Activated CD4-positive, alpha-beta T cell treated with anti-CD3 and anti-CD28 coated beads, Interleukin-2, amount 50 U/mL, for 24 hours (primary cell): ENCODE results near the gene ATP9B.

Experiments
- DNase-seq, 2 donors: peaks; one replicate each; pipeline ENCODE4 v3.0.0-alpha.2; 2020; ENCODE audit warnings: low read depth in 1 of 2, low spot score in 1 of 2

ATP9B gene

GRCh38 chr18:79405781-79406575, 336.8 kb downstream of the ATP9B start:
- DNase-seq = peak; percentile 56 to 82

DNA sequence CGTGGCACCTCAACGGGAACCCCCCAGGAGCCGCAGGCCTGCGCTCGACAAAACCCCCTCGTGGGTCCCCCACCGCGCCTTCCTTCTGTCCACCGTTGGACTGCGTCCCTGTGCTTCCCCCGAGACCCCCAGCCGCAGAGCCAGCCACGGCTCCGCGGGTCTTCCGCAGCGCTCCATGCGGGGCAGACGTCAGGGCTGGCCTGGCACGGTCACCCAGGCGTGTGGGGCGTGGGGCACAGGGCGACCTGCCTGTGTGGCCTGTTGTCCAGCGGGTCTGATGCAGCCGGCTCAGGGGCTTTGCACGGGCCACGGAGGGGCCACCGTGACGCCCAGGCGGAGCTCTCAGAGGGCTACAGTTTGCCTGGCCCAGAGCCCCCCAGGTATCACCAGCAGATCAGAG, 337.5 kb downstream of the ATP9B start:
- no peak for DNase-seq

- no peak for DNase-seq
Measured at GRCh38 chr18:79409313-79409712, 340.1 kb downstream of the ATP9B start.

DNA sequence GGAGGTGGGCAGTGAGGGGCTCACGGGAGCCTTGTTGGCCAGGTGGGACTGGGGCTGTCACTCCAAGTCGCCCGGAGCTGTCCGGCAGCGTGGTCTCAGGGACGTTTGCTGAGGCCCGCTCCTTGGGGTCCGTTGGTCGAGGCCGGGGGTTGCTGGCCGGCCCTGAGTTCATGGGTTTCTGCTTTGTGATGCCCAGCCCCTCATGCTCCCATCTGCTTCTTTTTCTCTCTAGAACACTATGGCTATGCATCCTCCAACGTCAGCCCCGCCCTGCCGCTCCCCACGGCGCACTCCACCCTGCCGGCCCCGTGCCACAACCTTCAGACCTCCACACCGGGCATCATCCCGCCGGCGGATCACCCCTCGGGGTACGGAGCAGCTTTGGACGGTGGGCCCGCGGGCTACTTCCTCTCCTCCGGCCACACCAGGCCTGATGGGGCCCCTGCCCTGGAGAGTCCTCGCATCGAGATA, 341.0 kb downstream of the ATP9B start:
- no peak for DNase-seq

- DNase-seq = no peak
Measured at GRCh38 chr18:79410731-79411613, 341.8 kb downstream of the ATP9B start.

DNA sequence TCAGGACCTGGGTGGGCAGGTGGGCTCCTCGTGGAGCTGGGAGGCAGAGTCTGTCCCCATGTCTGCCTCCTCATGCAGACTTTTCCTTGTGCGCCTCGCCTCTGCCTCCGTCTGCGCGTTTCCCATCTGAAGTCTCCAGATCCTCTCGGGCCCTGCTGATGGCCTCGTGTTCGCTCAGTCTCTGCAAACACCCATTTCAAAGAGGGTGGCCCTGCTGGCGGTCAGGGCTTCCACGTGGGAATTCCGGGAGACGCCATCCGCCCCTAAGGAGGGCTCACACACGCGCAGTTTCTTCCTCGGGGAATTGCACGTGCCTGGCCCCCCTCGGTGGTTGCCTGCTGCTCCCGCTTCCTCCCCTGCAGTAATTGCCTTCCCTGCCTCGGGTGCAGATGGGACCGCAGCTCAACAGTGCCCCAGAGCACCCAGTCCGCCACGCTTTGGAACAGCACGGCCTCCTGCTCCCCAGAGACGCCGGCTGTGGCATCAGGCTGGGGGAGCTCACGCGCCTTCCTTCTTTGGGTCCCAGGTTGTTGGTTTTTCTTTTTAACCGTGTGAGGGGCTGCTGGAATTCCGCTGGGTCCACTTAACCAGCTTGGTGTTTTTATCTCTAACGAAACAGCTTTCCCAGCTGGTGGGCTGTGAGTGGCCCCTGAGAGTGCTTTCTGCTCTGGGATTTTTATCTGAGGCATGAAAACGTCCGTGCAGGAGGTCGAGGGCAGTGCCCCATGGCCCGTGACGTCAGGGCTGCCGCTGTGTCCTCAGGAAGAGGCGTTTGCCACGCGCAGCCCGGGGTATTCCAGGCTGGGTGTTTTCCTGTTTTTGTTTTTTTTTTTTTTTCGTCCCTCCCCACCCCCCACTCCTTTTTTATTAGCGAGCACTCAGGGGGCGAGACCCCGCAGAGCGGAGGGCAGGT, 342.7 kb downstream of the ATP9B start:
- no peak for DNase-seq

DNA sequence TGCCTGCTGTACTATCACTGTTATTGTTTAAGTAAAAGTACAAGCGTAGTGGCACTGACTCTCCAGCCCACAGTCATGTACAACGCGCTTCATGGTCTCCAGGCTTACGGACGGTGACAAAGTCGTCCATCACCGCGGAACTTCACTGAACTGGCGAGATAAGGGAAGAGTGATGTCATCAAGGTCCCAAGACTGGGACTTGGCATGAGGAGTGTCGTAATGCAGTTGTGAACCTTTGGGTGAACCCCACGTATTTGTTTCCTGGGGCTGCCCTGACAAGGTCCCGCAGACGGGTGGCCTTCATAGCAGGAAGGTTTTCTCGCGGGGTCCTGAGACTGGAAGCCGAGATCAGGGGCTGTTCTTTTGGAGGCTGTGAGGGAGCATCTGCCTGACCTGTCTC, 343.8 kb downstream of the ATP9B start:
- no peak for DNase-seq

- no peak for DNase-seq
Measured at GRCh38 chr18:79413426-79413825, 344.2 kb downstream of the ATP9B start.

- DNase-seq = no peak
Measured at GRCh38 chr18:79413901-79414300, 344.7 kb downstream of the ATP9B start.

DNA sequence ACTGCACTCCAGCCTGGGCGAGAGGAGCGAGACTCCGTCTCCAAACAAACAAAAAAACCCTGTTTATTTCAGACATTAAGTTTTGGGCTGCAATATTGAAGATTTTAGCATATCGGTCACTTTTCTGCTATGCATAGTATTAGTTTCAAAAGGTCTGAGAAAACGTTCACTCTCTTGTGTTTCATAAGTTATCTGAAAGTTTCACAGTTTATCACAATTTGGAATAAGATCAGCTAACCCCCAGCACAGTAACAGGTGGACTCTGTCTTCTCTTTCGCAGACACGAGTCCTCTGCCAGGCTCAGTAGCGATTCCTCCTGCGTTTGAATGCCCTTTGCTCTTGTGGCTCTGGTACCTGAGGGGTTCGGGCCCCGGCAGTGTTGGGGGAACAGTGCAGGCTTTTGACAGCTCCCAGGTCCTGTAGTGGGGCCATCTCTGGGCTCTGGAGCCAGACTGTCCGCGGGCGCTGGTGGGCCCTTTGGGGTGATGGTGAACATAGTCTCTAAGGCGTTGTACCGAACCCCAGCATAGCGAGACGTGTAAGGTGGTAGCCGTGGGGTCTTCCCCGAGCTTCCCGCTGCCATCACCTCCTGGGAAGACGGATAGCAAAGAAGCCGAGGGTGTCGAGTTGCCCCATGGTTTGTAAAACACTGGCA, 347.0 kb downstream of the ATP9B start:
- no peak for DNase-seq

DNA sequence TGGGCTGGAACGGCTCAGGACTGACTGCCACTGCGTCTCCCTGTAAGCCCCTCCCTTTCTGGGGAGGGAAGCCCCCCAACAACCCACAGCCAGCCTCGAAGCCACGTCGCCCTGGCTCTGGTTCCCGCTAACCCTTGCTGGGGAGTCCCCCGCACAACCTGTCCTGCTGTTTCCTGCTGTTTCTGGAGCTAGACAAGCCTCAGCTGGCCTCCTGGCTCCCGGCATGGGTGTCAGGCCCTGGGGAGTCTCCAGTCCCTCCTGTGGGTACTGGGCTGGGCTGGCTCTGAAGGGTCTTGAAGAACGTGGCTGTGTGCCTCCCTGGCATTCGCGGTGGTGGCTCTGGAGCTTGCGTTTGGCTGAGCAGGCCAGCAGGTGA, 347.5 kb downstream of the ATP9B start:
- no peak for DNase-seq

DNA sequence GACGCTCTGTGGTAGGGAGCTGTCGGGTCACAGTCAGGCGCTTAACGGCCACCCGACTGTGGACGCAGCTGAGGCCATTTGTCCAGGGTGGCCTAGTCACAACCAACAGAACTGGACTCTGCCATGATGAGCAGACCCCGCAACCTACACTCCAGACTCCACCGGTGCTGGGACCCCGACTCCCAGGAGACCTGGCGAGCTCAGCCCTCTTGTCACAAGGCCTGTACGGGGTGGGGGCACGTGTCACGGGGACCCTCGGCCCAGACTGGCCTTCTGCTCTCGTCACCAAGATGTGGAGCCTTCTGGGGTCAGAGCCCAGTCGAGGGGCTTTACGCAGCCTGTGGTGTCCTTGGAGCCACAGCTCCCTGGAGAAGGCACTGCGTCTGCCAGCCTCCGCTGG, 349.0 kb downstream of the ATP9B start:
- no peak for DNase-seq

DNA sequence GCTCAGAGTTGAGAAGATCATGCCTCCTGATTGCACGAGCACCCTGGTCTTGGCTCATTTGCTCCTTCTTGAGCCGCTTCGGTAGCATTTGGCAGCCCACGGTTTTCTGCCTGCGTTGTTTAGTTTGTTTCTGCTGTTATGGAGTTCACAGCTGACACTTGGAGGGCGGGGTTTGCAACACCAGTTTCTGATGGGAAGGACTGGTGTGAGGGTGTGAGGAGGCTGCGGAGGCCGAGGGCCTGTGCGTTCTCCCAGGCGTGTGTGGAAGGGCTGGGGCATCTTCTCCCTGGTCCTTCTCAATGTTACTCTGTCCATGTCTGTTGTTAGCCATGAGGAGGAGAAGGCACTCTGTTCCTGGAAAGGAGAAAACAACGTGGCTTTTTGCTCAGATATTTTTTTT, 349.4 kb downstream of the ATP9B start:
- no peak for DNase-seq

DNA sequence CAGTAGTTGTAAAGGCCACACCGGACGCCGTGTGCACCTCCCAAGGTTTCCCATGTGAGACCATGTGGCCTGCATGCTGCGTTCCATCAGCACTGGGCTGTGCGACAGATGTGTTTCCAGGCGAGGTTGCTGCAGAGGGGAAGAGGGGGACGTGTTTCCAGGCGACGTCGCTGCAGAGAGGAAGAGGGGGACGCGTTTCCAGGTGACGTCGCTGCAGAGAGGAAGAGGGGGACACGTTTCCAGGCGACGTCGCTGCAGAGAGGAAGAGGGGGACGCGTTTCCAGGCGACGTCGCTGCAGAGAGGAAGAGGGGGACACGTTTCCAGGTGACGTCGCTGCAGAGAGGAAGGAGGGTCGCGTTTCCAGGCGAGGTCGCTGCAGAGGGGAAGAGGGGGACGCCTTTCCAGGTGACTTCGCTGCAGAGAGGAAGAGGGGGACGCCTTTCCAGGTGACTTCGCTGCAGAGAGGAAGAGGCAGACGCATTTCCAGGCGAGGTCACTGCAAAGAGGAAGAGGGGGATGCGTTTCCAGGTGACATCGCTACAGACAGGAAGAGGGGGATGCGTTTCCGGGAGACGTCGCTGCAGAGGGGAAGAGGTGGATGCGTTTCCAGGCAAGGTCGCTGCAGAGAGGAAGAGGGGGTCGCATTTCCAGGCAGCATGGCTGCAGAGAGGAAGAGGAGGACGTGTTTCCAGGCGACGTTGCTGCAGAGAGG, 351.0 kb downstream of the ATP9B start:
- no peak for DNase-seq

- DNase-seq = no peak
Measured at GRCh38 chr18:79421275-79421857, 352.2 kb downstream of the ATP9B start.

DNA sequence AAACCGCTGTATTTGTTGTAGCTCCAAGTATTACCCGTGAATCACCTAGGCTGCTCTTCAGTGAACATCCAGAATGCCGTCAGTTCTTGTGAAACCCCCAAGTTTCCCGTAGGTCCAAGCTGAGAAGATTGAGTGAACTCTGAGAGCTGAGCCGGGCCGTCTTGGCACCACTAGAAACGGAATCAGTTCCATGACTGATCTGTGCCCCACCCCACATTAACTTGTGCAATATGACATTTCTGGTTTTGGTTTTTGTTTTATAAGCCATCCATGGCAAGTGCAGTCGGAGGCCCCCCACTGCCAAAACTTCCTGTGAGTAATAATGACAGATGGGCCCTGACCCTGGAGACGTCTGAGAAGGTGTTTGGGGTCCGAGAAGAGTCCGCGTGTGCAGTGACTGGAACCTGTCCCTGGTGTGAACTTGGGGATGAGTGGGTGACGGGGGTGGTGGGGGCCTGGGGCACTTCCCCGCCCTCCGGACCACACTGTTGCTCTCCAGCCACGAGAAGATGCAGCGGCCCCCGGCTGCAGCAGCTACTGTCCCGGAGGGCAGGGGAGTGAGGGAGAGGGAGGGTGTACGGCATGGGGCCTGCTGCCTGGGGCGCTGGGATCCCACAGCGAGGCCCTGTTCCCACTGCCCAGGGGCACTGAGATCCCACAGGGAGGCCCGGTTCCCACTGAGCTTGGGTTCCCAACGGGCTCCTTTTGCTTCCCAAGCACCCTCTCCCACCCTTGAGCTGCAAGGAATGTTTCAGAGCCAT, 353.0 kb downstream of the ATP9B start:
- no peak for DNase-seq

- no peak for DNase-seq
Measured at GRCh38 chr18:79422783-79423165, 353.6 kb downstream of the ATP9B start.

DNA sequence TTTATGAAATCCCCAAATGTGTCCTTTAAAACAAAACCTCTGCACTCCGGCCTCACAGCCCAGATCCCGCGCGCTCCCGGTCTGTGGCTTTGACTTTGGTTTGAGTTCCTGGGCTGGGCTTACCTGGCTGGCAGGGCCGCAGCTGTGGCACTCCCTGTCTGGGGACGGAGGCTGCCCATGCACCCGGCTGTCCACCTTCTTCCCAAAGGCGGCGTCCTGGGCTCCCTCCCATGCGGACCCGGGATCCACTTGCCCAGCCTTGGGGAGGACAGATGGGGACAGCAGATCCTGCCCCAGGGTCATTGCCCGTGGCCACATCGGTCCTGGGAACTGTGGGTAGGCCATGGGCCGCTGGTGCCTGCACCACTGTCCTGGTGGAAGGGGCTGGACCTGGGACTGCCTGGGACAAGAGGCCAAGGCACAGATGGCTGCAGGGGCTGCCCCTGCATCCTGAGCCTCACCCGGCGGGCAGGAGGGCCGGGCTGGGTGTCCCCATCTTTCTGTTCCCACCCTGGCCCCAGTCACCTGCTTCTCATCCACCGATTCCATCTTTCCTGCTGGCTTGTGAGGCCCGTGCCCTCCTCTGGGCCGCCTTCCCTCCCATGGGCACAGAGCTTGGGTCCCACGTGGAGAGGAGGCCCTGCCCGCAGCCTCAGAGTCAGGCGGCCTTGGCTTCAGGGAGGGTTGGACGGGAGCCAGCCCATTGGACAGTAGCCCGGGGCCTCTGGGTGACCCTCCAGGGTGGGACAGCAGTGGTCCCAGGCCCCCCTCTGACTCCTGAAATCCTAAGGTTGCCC, 354.2 kb downstream of the ATP9B start:
- DNase-seq = no peak
